Measurements from ENCODE around the gene SRXN1.

GRCh38 chr20:689947-690346 is 36.9 kb upstream of the SRXN1 start:
- TF ChIP-seq CTCF (IDR thresholded peaks at IDR 0.05; ENCODE audit: borderline replicate concordance, extremely low read depth, low read length, poor library complexity, severe bottlenecking) (no peak), EZH2 (IDR thresholded peaks at IDR 0.05; ENCODE audit: borderline replicate concordance, low read depth, low read length, severe bottlenecking) (no peak)
